ENCODE measurements around the gene AOX1. TPM values are rescaled to one million over a fixed set of nuclear protein-coding genes. Genes with fewer than 3 reads are reported as not detected.

The AOX1 gene
- total RNA-seq, 1 experiment from 2014 or later, result 3.5 TPM

DNA sequence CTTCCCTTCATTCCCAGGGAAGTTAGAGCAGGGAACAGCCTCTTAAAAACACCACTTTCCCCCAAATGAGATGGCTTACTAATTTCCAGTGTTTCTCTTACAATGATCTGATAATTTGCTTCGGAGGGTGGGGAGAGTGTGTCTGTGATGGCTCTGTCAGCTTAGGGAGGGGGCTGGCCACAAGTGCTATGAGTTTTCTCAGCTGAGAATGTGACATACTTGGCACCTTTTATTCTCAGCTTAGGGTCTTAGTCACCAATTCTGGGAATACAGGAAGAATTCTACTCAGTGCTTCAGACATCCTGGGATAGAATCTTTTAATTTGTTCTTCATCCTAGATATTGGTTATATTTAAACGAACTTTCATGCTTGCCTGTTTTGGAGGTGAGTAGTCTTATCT is 64.4 kb downstream of the AOX1 start:
- H2BK15ac ChIP-seq (ENCODE audit: low read depth, low read length), result no peak overlapping the region
- H2BK5ac ChIP-seq (ENCODE audit: insufficient read length, low read length), result no peak overlapping the region
- H3K27me3 ChIP-seq (ENCODE audit: insufficient read depth, low read length), result no peaks in the 10 kb centered on the region
- H4K8ac ChIP-seq (replicated peaks; ENCODE audit: insufficient read length, low read depth, low read length), result no peak overlapping the region
- H2BK20ac ChIP-seq (ENCODE audit: low read depth, low read length, poor library complexity, severe bottlenecking), result no peak overlapping the region
- H3K4me2 ChIP-seq (ENCODE audit: insufficient read depth, insufficient read length, low read length), result no peak overlapping the region
- Mint-ChIP-seq H3K9me3 (peaks cover 0 to 5% of the 10 kb centered on the region in 2 experiments; a peak in 1 of 5 replicates), H3K4me1 (peaks cover 20 to 23% of the 10 kb centered on the region in 2 experiments), H3K36me3 (ENCODE audit: insufficient read depth in 1 of 3, low read depth in 3 of 3) (peaks cover 9 to 34% (median 15%) of the 10 kb centered on the region in 3 experiments; a peak in 6 of 7 replicates), H3K27me3 (ENCODE audit: low read depth) (no peaks in the 10 kb centered on the region; the same call in none of the 2 replicates), H3K4me3 (no peak overlapping the region), H3K27ac (no peak overlapping the region; a peak in 1 of 7 replicates)
- no peak overlapping the region for H3K14ac ChIP-seq (ENCODE audit: insufficient read depth, low read length)
- no peak overlapping the region for H2BK120ac ChIP-seq (ENCODE audit: low read depth, low read length, poor library complexity, severe bottlenecking)
- H2AFZ ChIP-seq (ENCODE audit: low read length), result no peak overlapping the region
- no peak overlapping the region for H3K18ac ChIP-seq (ENCODE audit: insufficient read length, low read depth, low read length)
- H3T11ph ChIP-seq (ENCODE audit: low read length), result no peak overlapping the region
- no peaks in the 10 kb centered on the region for H3K4me1 ChIP-seq (ENCODE audit: insufficient read depth, low read length)
- H2BK12ac ChIP-seq (ENCODE audit: insufficient read length, low read depth, low read length), result no peak overlapping the region
- H4K20me1 ChIP-seq (ENCODE audit: control insufficient read depth, insufficient read depth, insufficient read length), result no peaks in the 10 kb centered on the region
- no peaks in the 10 kb centered on the region for H3K79me1 ChIP-seq (ENCODE audit: insufficient read depth, low read depth, low read length, poor library complexity, severe bottlenecking)
- no peak overlapping the region for H4K5ac ChIP-seq (ENCODE audit: insufficient read length, low read depth, low read length)
- H3K79me2 ChIP-seq (ENCODE audit: insufficient read depth, low read length), result no peaks in the 10 kb centered on the region
- WGBS (ENCODE audit: extremely low coverage, insufficient read length, low lambda C conversion rate), result no CpG with 5 or more reads among the region's 2 CpGs
- H3K9me3 ChIP-seq (ENCODE audit: control insufficient read depth, low read depth, low read length), result no peaks in the 10 kb centered on the region
- no peak overlapping the region for H3K9ac ChIP-seq (ENCODE audit: extremely low read depth, insufficient read length, low read length)
- H3K27ac ChIP-seq (ENCODE audit: insufficient read length, low read depth, low read length), result no peak overlapping the region
- DNase-seq, result no peak
- TF ChIP-seq, protein P1, sequence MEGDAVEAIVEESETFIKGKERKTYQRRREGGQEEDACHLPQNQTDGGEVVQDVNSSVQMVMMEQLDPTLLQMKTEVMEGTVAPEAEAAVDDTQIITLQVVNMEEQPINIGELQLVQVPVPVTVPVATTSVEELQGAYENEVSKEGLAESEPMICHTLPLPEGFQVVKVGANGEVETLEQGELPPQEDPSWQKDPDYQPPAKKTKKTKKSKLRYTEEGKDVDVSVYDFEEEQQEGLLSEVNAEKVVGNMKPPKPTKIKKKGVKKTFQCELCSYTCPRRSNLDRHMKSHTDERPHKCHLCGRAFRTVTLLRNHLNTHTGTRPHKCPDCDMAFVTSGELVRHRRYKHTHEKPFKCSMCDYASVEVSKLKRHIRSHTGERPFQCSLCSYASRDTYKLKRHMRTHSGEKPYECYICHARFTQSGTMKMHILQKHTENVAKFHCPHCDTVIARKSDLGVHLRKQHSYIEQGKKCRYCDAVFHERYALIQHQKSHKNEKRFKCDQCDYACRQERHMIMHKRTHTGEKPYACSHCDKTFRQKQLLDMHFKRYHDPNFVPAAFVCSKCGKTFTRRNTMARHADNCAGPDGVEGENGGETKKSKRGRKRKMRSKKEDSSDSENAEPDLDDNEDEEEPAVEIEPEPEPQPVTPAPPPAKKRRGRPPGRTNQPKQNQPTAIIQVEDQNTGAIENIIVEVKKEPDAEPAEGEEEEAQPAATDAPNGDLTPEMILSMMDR (conservative IDR thresholded peaks at IDR 0.05), result no peak
- H3K4ac ChIP-seq (ENCODE audit: low read depth, low read length), result no peak overlapping the region
- no peak overlapping the region for H2AK5ac ChIP-seq (ENCODE audit: insufficient read length, low read length)
- no peak overlapping the region for H4K91ac ChIP-seq (ENCODE audit: insufficient read length, low read depth, low read length)
- no peak overlapping the region for H3K56ac ChIP-seq (ENCODE audit: insufficient read length, low read depth, low read length)
- H3K23ac ChIP-seq (ENCODE audit: insufficient read length, low read depth, low read length), result no peak overlapping the region
- no peaks in the 10 kb centered on the region for H3K23me2 ChIP-seq (ENCODE audit: insufficient read length, low read depth, low read length, poor library complexity, severe bottlenecking)

All from H9 (cell line).